Gastroesophageal sphincter (tissue), 4 donors: Measurements from ENCODE around the gene SKA2. TPM values are rescaled to one million over a fixed set of nuclear protein-coding genes. Genes with fewer than 3 reads are reported as not detected.
A peak's percentile ranks its signal among the peaks of the same experiment; 100 is the strongest.

Experiments used
- ATAC-seq: fragments of 150-250 bp; one replicate; pipeline ENCODE4 v1.9.1; 2016; ENCODE audit warnings: mild to moderate bottlenecking, moderate library complexity
- H3K27ac ChIP-seq, 4 donors: fragments of 200-600 bp; sonication (generic) in 3 of 4; 1 replicate in 3 of 4; 2 replicates in 1 of 4; pipeline ENCODE4 v1.5.1; 2016 to 2019
- H3K27me3 ChIP-seq: fragments of 200-600 bp; sonication (generic); one replicate; pipeline ENCODE4 v1.5.1; 2019
- H3K36me3 ChIP-seq, 2 donors: fragments of 200-600 bp; sonication (generic); one replicate each; pipeline ENCODE4 v1.5.1; 2019; ENCODE audit warnings: control low read depth in 1 of 2
- H3K4me1 ChIP-seq, 3 donors: fragments of 200-600 bp; sonication (generic); 1 replicate in 2 of 3; 2 replicates in 1 of 3; pipeline ENCODE4 v1.5.1; 2016 to 2019; ENCODE audit warnings: control low read depth in 2 of 3
- H3K4me3 ChIP-seq, 2 donors: fragments of 200-600 bp; sonication (generic); one replicate each; pipeline ENCODE4 v1.5.1; 2019; ENCODE audit warnings: mild to moderate bottlenecking in 1 of 2, moderate library complexity in 1 of 2
- H3K9me3 ChIP-seq, 3 donors: fragments of 200-600 bp; sonication (generic); one replicate each; pipeline ENCODE4 v1.5.1; 2017 to 2019; ENCODE audit warnings: control low read depth in 2 of 3
- EP300 ChIP-seq: sonication (generic); formaldehyde crosslinking; IDR thresholded peaks from one replicate; pipeline ENCODE4 v1.6.1; 2017; ENCODE audit warnings: antibody characterized with exemption, mild to moderate bottlenecking
- POLR2A ChIP-seq, 2 donors: fragments of 450-650 bp; IDR thresholded peaks; one replicate each; pipeline ENCODE4 v1.6.1; 2017; ENCODE audit warnings: antibody characterized with exemption in 2 of 2, mild to moderate bottlenecking in 2 of 2, moderate library complexity in 1 of 2
- POLR2AphosphoS5 ChIP-seq: sonication (generic); formaldehyde crosslinking; IDR thresholded peaks from one replicate; pipeline ENCODE4 v1.6.1; 2017; ENCODE audit warnings: antibody characterized with exemption
- WGBS, 2 donors: methylation state at CpG; one replicate each; pipeline ENCODE4 v1.1.5; 2018; ENCODE audit warnings: low coverage in 1 of 2; 5-methylcytosine and 5-hydroxymethylcytosine counted together
- total RNA-seq, 4 donors: library from RNA; depleted of rRNA; stranded (reverse); fragments of >200 nt; gene quantifications; one replicate each; pipeline ENCODE4 v1.1.0, GENCODE V29; 2016
- TF ChIP-seq, protein P1 (sequence below), 4 experiments: fragments of 200-600 bp in 2 of 4; fragments of 450-650 bp in 2 of 4; sonication (generic) in 1 of 4; IDR thresholded peaks; one replicate each; pipeline ENCODE4 v1.5.1; 2017 to 2019; ENCODE audit warnings: antibody characterized with exemption in 4 of 4, mild to moderate bottlenecking in 2 of 4, moderate library complexity in 2 of 4

Gene SKA2
- total RNA-seq, 4 donors from 2014 or later = 40.8 to 73.0 (median 47.3) TPM

DNA sequence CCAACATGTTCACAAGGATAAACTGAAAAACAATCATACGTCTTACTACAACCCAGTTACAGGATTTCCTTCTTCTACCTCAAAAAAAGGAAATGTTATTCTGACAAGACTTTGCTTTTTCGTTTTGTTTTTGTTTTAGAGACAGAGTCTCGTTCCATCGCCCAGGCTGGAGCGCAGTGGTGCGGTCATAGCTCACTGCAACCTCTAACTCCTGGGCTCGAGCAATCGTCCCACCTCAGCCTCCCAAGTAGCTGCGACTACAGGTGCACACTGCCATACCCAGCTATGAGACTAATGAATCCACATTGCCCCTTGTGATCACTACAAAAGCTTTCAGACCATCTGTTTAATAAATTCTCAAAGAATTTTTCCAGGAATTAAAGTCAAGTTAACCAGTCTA is 39.5 kb downstream of the SKA2 start:
- Histone ChIP-seq H3K9me3 (no peaks in the 10 kb centered on the region), H3K4me1 (no peaks in the 10 kb centered on the region), H3K27ac (no peak overlapping the region), H3K27me3 (no peaks in the 10 kb centered on the region), H3K4me3 (no peak overlapping the region), H3K36me3 (peaks cover 0 to 53% of the 10 kb centered on the region in 2 donors)
- 96% methylated on average over 9 of the region's 9 CpGs for WGBS, 2 donors
- TF ChIP-seq, protein P1, sequence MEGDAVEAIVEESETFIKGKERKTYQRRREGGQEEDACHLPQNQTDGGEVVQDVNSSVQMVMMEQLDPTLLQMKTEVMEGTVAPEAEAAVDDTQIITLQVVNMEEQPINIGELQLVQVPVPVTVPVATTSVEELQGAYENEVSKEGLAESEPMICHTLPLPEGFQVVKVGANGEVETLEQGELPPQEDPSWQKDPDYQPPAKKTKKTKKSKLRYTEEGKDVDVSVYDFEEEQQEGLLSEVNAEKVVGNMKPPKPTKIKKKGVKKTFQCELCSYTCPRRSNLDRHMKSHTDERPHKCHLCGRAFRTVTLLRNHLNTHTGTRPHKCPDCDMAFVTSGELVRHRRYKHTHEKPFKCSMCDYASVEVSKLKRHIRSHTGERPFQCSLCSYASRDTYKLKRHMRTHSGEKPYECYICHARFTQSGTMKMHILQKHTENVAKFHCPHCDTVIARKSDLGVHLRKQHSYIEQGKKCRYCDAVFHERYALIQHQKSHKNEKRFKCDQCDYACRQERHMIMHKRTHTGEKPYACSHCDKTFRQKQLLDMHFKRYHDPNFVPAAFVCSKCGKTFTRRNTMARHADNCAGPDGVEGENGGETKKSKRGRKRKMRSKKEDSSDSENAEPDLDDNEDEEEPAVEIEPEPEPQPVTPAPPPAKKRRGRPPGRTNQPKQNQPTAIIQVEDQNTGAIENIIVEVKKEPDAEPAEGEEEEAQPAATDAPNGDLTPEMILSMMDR (IDR thresholded peaks at IDR 0.05) = no peak
- no peak for TF ChIP-seq POLR2A (IDR thresholded peaks at IDR 0.05)
- no peak for TF ChIP-seq EP300
- no peak for TF ChIP-seq POLR2AphosphoS5
- no peak for ATAC-seq

DNA sequence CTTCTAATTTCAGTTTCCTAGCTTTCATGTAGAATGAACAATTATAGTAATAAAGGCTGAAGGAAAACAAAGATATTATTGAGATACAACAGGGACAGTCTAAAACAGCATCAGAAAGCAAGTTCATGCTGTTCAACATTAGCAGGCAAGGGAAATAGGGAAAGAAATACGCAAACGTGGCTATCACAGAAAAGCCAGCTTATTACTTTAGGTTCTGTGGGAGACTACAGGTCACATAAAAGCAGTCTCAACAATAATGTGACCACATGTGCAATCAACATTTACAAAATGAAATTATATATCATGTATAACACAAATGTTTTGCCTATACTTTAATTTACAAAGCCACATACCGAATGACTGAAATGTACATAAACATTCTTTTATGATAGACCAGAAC is 43.4 kb downstream of the SKA2 start:
- Histone ChIP-seq H3K9me3 (no peaks in the 10 kb centered on the region), H3K27ac (no peak overlapping the region), H3K36me3 (peaks cover 0 to 29% of the 10 kb centered on the region in 2 donors), H3K4me1 (peaks cover 0 to 16% (median 4%) of the 10 kb centered on the region in 3 donors), H3K27me3 (no peaks in the 10 kb centered on the region), H3K4me3 (no peak overlapping the region)
- TF ChIP-seq EP300 (no peak), POLR2A (IDR thresholded peaks at IDR 0.05) (no peak), POLR2AphosphoS5 (no peak)
- TF ChIP-seq, protein P1 (IDR thresholded peaks at IDR 0.05) = no peak
- no peak for ATAC-seq
- 66 to 81% methylated on average over 3 of the region's 3 CpGs for WGBS, 2 donors

DNA sequence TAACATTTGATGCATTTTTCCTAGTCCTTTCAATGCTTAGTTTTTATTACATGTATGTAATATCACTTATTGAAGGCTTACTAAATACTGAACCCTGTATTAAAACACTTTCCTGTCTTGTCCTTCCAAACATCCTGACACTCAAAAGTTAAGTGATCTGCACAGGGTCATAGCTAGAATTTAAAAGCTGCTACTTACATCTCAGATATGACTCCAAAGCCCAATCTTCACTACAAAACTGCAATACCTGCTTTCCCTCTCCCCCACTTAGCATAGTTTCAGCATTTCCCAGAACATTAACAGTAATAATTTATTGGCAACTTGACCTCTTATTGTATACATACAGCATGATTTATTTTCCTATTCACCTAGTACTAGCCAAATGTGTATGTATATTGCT is 44.0 kb downstream of the SKA2 start:
- no peaks in the 10 kb centered on the region for H3K27me3 ChIP-seq
- peaks cover 0 to 17% (median 4%) of the 10 kb centered on the region in 3 donors for H3K4me1 ChIP-seq
- H3K36me3 ChIP-seq = peaks cover 0 to 29% of the 10 kb centered on the region in 2 donors
- no peak overlapping the region for H3K4me3 ChIP-seq
- H3K27ac ChIP-seq = no peak overlapping the region
- no peaks in the 10 kb centered on the region for H3K9me3 ChIP-seq
- ATAC-seq = no peak
- TF ChIP-seq POLR2A (IDR thresholded peaks at IDR 0.05) = no peak
- TF ChIP-seq, protein P1 (IDR thresholded peaks at IDR 0.05) = no peak
- TF ChIP-seq EP300 = no peak

DNA sequence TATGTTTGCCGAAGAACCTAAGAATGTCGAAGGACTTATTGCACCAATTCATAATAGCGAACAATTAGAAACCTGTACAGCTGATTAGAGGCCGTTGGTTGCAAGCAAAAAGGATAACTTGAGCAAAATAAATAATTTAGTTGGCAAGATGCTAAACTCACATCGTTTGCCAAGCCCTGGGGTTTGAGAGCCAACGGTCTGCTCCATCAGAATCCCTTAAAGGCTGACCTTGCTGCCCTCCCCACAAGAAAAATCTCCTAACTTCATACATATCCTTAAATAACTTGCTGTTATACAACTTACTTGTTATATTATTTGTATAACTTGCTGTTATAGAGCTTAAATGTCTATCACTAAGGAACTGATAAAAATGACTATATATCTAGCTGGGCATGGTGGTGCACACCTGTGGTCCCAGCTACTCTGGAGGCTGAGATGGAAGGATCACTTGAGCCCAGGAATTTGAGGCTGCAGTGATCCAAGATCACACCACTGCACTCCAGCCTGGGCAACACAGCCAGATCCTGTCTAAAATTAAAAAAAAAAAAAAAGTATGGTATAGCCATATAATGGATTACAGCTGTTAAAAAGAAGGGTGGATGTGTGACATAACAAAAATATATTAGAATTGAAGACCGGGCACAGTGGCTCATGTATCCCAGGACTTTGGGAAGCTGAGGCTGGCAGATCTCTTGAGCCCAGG is 46.4 kb downstream of the SKA2 start:
- TF ChIP-seq, protein P1 (IDR thresholded peaks at IDR 0.05) = no peak
- TF ChIP-seq POLR2AphosphoS5 (no peak), POLR2A (IDR thresholded peaks at IDR 0.05) (no peak), EP300 (no peak)
- no peak overlapping the region for H3K4me3 ChIP-seq
- 79 to 84% methylated on average over 7 of the region's 7 CpGs for WGBS, 2 donors
- H3K27me3 ChIP-seq = no peaks in the 10 kb centered on the region
- H3K27ac ChIP-seq = no peak overlapping the region
- H3K9me3 ChIP-seq = no peaks in the 10 kb centered on the region
- peaks cover 0 to 11% of the 10 kb centered on the region in 2 donors for H3K36me3 ChIP-seq
- no peak for ATAC-seq
- H3K4me1 ChIP-seq = peaks cover 0 to 37% (median 7%) of the 10 kb centered on the region in 3 donors

DNA sequence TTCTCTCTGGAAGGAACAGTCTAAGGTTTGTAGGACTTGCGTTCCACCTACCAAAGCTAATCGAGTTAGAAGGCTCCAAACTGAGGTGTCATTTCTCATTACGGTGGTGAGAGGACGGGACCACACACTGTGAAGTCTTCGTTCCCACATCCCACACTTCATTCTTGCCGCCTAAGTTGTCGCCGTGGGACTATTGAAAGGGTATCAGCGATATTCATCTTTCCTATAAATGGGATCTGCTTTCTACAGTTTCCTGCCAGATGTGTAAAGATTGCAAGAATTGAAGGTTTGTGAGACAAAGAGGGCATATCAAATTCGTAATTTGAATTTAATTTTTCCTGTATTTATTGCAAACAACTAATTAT is 47.7 kb downstream of the SKA2 start:
- TF ChIP-seq EP300 (no peak), POLR2AphosphoS5 (no peak), POLR2A (IDR thresholded peaks at IDR 0.05) (no peak)
- TF ChIP-seq, protein P1 (IDR thresholded peaks at IDR 0.05) = no peak
- Histone ChIP-seq H3K9me3 (no peaks in the 10 kb centered on the region), H3K4me3 (peak overlapping the region; percentile 48 to 87), H3K36me3 (peaks cover 0 to 18% of the 10 kb centered on the region in 2 donors), H3K27me3 (no peaks in the 10 kb centered on the region), H3K27ac (peak overlapping the region; percentile 21 to 96 (median 94)), H3K4me1 (peaks cover 0 to 37% (median 7%) of the 10 kb centered on the region in 3 donors)
- 1% methylated on average over 10 of the region's 10 CpGs for WGBS, 2 donors
- no peak for ATAC-seq
